ENCODE data around the gene CNIH1.
"Not testable (repeated sequence)": the region's sequence is repeated elsewhere in the genome, so short reads cannot be mapped to it uniquely, and the experiment has no call there.

The CNIH1 gene

GRCh38 chr14:54465654-54466053 lies 24.5 kb upstream of the CNIH1 start:
- no peak for DNase-seq

GRCh38 chr14:54462048-54462447 lies 20.9 kb upstream of the CNIH1 start:
- DNase-seq, result no peak

- DNase-seq, result no peak
Measured at GRCh38 chr14:54459106-54459505, 17.9 kb upstream of the CNIH1 start.

- DNase-seq, result not testable (repeated sequence)
Measured at GRCh38 chr14:54458536-54458935, 17.4 kb upstream of the CNIH1 start.

- DNase-seq, result no peak
Measured at GRCh38 chr14:54457609-54457996, 16.4 kb upstream of the CNIH1 start.

DNA sequence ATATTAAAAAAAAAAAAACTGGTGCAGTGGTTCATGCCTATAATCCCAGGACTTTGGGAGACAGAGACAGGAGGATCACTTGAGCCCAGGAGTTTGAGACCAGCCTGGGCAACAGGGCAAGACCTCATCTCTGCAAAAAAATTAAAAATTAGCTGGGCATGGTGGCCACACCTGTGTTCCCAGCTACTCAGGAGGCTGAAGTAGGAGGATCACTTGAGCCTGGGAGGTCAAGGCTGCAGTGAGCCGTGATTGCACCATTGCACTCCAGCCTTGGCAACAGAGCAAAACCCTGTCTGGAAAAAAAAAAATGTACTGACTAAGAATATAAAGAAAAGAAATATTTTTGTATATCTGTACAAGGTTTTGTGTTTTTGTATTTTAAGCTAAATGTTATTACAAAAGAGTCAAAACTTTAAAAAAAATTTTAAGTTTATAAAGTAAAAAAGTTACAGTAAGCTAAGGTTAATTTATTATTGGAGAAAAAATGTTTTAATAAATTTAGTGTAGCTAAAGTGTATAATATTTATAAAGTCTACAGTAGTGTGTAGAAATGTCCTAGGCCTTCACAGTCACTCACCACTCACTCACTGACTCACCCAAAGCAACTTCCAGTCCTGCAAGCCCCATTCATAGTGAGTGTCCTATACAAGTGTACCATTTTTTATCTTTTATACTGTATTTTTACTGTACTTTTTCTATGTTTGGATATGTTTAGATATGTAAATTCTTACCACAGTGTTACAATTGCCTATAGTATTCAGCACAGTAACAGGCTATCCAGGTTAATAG lies 15.8 kb upstream of the CNIH1 start:
- not testable (repeated sequence) for DNase-seq

DNA sequence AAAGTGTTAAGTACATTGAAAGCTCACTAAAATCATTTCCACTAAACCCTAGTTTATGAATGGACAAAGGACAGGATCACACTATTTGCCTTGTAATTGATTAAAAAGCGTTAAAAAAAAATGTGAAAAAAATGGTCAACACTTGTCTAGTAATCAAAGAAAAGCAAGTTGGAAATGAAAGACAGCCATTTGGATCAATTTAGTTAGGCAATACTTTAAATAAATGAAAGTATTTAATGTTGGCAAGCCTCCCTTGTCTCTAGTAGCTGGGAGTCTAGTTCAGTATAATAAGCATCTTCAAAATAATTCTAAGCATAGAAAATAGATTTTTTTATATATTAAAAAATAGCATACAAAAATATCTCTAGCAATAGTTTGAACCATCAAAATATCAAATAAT lies 14.2 kb upstream of the CNIH1 start:
- no peak for DNase-seq

DNA sequence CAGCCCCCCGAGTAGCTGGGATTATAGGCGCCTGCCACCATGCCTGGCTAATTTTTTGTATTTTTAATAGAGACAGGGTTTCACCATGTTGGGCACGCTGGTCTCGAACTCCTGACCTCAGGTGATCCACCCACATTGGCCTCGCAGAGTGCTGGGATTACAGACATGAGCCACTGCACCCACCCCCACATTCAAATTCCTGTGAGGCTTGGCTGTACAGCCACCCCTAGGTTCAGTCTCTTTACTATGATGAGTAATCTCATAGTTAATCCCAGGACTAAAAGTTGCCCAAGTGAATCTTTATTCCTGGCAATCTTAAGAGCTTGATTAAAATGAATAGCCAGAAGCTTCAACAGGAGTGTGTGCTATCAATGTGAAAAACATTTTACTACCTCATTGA lies 12.8 kb upstream of the CNIH1 start:
- DNase-seq, result not testable (repeated sequence)

DNA sequence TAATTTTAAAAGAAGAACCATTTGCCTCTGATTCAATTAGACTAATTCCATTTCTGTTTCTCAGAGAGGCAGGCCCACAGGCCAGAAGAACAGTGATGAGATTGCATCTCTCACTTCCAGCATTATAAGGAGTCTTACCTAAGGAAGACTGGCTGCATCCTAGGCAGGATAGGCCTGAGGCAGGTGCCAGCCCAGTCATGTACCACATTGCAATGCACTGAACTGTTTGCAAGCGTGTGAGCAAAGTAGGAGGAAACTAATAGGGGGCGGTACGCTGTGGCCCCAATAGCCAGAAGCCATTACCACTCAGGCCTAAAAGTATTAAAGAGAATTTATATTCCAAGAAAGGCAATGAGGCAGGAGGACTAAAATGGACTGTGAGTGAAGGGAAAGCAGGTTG lies 12.1 kb upstream of the CNIH1 start:
- no peak for DNase-seq

DNA sequence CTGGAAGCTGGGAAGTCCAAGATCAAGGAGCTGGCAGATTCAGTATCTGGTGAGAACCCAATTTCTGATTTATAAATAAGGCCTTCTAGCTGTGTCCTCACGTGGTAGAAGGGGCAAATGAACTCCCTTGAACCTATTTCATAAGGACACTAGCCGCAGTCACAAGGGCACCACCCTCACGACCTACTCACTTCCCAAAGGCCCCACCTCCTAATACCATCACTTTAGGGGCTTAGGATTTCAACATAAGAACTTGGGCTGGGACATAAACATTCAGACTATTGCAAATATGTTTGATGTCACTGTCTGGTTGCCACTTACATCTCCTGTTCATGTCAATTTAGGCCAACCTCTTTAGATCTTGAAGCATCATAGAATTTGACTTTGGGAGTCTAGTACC lies 10.8 kb upstream of the CNIH1 start:
- no peak for DNase-seq

DNA sequence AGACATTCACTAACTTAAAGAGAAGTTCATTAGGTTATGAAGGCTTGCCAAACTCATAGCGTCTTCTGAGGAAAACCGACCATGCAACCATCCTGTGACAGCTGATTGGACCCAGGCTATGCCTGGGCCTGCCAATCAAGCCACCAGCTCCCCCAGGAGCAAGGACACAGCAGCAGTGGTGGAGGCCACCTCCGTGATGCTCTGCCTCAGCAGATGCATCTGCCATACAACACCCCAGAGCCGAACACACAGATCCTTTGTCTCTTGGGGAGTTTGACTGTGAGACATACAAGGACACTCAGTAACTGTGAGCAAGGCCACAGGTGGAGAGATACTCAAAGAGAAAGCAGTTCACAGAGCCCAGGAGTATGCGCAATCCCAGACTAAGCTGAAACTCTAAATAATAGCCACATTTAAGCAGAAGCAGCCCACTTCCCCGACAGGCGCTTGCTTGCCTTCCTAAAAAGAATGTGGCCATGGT lies 10.0 kb upstream of the CNIH1 start:
- no peak for DNase-seq

GRCh38 chr14:54450535-54450934 lies 9.4 kb upstream of the CNIH1 start:
- no peak for DNase-seq

- DNase-seq, result no peak
Measured at GRCh38 chr14:54447231-54447692, 6.1 kb upstream of the CNIH1 start.

GRCh38 chr14:54446161-54446693 lies 5.1 kb upstream of the CNIH1 start:
- DNase-seq, result no peak

GRCh38 chr14:54444681-54445080 lies 3.5 kb upstream of the CNIH1 start:
- DNase-seq, result no peak

DNA sequence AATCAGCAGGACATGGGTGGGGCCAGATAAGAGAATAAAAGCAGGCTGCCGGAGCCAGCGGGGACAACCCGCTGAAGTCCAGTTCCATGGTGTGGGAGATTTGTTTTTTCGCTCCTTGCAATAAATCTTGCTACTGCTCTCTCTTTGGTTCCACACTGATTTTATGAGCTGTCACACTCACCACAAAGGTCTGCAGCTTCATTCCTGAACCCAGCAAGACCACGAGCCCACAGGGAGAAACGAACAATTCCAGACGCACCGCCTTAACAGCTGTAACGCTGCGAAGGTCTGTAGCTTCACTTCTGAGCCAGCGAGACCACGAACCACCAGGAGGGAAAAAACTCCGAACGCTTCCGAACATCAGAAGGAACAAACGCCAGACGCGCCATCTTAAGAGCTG lies 2.8 kb upstream of the CNIH1 start:
- DNase-seq, result no peak

DNA sequence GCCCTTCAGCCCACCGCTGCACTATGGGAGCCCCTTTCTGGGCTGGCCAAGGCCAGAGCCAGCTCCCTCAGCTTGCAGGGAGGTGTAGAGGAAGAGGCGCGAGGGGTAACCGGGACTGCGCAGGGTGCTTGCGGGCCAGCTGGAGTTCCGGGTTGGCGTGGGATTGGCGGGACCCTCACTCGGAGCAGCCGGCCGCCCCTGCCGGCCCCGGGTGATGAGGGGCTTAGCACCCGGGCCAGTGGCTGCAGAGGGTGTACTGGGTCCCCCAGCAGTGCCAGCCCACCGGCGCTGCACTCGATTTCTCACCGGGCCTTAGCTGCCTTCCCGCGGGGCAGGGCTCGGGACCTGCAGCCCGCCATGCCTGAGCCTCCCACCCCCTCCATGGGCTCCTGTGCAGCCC lies 1.8 kb upstream of the CNIH1 start:
- not testable (repeated sequence) for DNase-seq

DNA sequence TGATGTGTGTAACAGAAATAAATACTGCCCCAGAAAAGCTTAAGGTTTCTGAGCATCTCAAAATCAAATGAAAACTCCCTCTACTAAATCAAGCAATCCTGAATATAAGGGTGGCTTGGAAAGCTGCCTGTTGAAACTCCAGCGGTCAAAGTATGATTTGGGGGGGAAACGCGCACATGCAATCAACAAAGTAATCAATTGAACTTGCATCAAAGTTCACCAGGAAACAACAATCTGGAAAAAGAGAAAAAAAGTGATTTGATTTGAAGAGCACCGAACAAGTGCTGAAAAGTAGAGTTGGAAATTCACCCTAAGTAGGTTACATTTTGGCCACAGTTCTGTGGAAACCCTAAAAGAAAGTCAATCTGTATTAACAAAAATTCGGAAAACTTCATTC lies 700 bp downstream of the CNIH1 start:
- DNase-seq, result no peak

DNA sequence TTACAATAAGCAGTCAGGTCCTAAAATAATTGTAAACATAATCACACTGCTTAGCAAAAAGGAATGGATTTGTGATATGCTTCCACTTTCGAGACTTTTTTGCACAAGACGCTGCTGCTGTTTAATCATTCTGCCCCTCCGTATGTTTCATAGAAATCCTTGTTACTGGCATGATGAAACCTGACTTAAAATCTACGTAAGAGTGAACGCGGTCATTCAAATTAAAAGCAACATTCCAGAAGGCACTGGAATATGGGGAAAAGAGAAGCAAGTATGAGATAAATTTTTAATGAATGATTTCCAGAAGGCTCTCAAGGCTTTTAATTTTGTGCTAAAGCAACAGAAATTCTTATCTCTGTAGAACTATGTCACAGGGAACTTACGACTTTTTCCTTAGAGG lies 1.1 kb downstream of the CNIH1 start:
- no peak for DNase-seq

DNA sequence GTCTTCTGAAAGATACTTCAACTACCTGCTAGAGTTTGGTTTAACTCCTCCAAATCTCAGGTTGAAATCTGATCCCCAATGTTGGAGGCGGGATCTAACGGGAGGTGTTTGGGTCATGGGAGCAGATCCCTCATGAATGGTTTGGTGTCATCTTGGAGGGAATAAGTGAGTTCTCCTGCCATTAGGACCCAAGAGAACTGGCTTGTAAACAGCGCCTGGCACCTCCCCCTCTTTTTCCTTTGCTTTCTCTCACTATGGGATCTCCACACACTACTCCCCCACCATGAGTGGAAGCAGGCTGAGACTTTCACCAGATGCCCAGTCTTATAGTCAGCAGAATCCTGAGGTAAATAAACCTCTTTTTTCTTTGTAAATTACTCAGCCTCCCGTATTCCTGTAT lies 2.5 kb downstream of the CNIH1 start:
- DNase-seq, result no peak

- not testable (repeated sequence) for DNase-seq
Measured at GRCh38 chr14:54437954-54438353, 3.2 kb downstream of the CNIH1 start.

- no peak for DNase-seq
Measured at GRCh38 chr14:54435500-54435981, 5.6 kb downstream of the CNIH1 start.

DNA sequence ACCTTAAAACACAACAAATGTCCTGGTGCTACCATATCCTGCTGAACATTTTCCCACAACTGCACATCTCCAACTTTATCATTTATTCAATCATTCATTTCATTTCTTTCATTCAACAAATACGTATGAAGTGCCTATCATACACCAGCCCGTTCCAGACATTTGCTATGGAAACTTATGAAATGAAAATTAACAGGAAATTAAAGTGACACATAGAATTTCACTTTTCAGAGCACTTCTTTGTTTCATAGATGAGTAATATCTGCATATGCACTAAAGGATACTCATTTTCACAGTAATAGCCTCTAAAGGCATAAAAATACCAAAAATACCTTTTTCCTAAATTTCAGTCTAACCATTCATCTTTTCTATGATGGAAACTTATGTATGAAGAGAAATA lies 12.6 kb downstream of the CNIH1 start:
- no peak for DNase-seq

- no peak for DNase-seq
Measured at GRCh38 chr14:54427871-54428270, 13.3 kb downstream of the CNIH1 start.

Measured in effector CD8-positive, alpha-beta T cell (primary cell).